ENCODE measurements around the gene FARSA. TPM values are rescaled to one million over a fixed set of nuclear protein-coding genes. Genes with fewer than 3 reads are reported as not detected.
A peak's percentile ranks its signal among the peaks of the same experiment; 100 is the strongest.

FARSA gene
- total and polyA plus RNA-seq, 2 of the 13 experiments (the other 11 are each of a cell fraction or from before 2014, with no cell fraction given): 25.9 to 72.0 TPM

DNA sequence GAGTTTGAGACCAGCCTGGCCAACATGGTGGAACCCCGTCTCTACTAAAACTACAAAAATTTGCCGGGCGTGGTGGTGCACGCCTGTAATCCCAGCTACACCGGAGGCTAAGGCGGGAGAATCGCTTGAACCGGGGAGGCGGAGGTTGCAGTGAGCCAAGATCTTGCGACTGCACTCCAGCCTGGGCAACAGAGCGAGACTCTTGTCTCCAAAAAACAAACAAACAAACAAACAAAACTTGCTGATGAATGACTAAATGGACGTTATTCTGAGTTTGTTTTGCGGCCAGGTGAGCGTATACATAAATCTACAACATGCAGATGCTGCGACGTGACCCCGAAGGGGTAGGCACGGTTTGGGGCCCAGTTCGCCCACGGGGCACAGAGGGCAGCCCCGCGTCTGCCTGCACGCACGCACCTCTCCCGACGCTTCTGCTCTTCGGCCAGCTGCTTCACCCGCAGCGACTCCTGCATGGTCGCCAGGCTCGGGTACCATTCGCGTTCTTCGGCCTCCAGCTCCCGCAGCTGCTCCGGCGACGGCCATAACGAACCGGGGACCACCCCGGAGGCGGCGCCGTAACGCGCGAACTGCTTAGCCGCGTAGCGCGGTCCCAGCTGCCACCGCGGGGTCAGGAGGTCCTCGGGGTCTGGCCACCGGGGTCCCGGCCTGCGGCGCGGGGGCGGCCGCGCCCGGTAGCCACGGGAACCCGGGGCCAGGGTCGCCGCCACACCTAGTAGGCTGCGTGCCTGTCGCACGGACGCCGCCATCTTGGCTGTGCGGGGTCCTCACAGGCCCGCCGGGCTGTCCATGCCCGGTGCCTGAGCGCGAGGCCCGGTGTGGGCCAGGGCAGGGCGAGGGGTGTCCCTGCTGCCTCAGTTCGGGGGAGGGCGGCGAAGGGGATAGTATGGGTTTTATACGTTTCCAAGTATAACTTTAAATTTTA is 23.2 kb upstream of the FARSA start, which contains the start of gene GADD45GIP1 (continued):
- TF ChIP-seq ZNF431 (CRISPR knock-in tag; IDR thresholded peaks at IDR 0.05; ENCODE audit: borderline replicate concordance, low read depth): no peak; the same call in 1 of the 2 replicates
- TF ChIP-seq, protein P1, sequence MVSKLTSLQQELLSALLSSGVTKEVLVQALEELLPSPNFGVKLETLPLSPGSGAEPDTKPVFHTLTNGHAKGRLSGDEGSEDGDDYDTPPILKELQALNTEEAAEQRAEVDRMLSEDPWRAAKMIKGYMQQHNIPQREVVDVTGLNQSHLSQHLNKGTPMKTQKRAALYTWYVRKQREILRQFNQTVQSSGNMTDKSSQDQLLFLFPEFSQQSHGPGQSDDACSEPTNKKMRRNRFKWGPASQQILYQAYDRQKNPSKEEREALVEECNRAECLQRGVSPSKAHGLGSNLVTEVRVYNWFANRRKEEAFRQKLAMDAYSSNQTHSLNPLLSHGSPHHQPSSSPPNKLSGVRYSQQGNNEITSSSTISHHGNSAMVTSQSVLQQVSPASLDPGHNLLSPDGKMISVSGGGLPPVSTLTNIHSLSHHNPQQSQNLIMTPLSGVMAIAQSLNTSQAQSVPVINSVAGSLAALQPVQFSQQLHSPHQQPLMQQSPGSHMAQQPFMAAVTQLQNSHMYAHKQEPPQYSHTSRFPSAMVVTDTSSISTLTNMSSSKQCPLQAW (CRISPR knock-in tag; IDR thresholded peaks at IDR 0.05): peak; percentile 36; the same call in 1 of the 2 replicates
- no peak; the same call in 1 of the 2 replicates for TF ChIP-seq ZNF160 (CRISPR knock-in tag; IDR thresholded peaks at IDR 0.05)
- no peak for TF ChIP-seq RFX5 (IDR thresholded peaks at IDR 0.05; ENCODE audit: low read depth, low read length)
- no peak for TF ChIP-seq PAF1 (CRISPR knock-in tag; IDR thresholded peaks at IDR 0.05)
- TF ChIP-seq ZFY (CRISPR knock-in tag; IDR thresholded peaks at IDR 0.05): peak; percentile 91
- no peak for TF ChIP-seq CERS6 (CRISPR knock-in tag; IDR thresholded peaks at IDR 0.05)
- TF ChIP-seq ZNF263 (CRISPR knock-in tag; IDR thresholded peaks at IDR 0.05): no peak
- no peak for TF ChIP-seq LRRFIP1 (CRISPR knock-in tag; conservative IDR thresholded peaks at IDR 0.05)
- no peak; the same call in 1 of the 2 replicates for TF ChIP-seq ZFP90 (CRISPR knock-in tag; IDR thresholded peaks at IDR 0.05; ENCODE audit: borderline replicate concordance)
- no peak for TF ChIP-seq LCORL (IDR thresholded peaks at IDR 0.05)
- TF ChIP-seq LCORL (CRISPR knock-in tag; IDR thresholded peaks at IDR 0.05): peak; percentile 12; the same call in 1 of the 2 replicates
- TF ChIP-seq CEBPZ (IDR thresholded peaks at IDR 0.05; ENCODE audit: low read length): no peak
- TF ChIP-seq ZNF350 (CRISPR knock-in tag; IDR thresholded peaks at IDR 0.05; ENCODE audit: borderline replicate concordance, low read depth): no peak
- no peak for TF ChIP-seq ISL2 (CRISPR knock-in tag; IDR thresholded peaks at IDR 0.05)
- no peak for TF ChIP-seq ARID3A (IDR thresholded peaks at IDR 0.05; ENCODE audit: low read depth, low read length)

Data from HepG2 (cell line).